GM15510 (cell line): Measurements from ENCODE around the gene FSTL4.

Source experiments
- POLR2A ChIP-seq: IDR thresholded peaks from 3 replicates; pipeline ENCODE4 v1.6.1; 2011; ENCODE audit warnings: borderline replicate concordance; ENCODE audit not compliant: insufficient read length; ENCODE audit errors: extremely low read depth

The FSTL4 gene

GRCh38 chr5:133336969-133337410, 275.4 kb downstream of the FSTL4 start:
- no peak for TF ChIP-seq POLR2A

- TF ChIP-seq POLR2A: no peak
Measured at GRCh38 chr5:133336121-133336968, 276.0 kb downstream of the FSTL4 start.

GRCh38 chr5:133334796-133335639, 277.3 kb downstream of the FSTL4 start:
- TF ChIP-seq POLR2A: no peak

- TF ChIP-seq POLR2A: no peak
Measured at GRCh38 chr5:133333326-133334150, 278.8 kb downstream of the FSTL4 start.

DNA sequence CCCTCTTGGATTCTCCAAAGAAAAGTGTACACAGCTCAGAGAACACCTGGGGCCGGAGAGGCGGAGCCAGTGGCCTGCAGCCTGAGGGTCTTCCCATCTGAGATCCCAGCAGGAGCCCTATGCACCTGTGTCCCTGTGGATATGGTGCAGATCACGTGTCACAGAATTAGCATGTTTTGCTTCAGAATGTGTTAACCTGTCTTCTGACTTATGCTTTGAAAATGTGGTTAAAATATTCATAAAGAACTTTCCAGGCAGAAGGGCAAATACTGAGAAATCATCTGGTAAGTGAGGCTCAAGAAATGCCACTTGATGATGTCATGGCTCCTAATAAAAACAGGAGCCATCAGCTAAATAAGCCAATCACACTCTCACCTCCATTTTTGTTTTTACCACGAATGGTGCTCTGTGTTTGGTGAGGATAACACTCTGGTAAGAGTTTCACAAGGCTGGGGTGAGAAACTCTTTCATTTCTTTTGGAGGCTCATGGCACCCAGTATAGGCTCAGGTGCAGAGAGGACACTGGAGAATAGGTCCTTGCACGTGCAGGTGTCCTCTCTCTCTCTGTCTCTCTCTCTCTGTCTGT, 279.8 kb downstream of the FSTL4 start:
- no peak for TF ChIP-seq POLR2A

DNA sequence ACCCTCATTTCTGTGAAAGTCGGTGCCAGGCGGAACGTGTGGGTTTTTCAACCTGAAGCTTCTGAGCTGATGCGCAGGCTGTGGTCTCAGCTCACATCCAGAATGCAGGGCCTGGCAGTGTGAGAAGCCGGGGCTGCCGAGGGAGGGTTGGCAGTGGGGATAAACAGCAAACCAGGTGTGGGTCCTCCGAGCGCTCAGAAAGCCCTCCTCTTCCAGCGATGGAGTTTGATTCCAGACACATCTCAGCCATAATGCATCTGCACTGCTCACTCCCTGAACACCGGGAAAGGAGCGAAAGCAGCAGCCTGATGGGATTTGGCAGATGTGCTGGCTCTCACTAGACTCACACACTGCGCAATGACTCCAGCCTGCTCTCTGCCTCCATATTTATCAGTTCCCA, 280.4 kb downstream of the FSTL4 start:
- TF ChIP-seq POLR2A: no peak

DNA sequence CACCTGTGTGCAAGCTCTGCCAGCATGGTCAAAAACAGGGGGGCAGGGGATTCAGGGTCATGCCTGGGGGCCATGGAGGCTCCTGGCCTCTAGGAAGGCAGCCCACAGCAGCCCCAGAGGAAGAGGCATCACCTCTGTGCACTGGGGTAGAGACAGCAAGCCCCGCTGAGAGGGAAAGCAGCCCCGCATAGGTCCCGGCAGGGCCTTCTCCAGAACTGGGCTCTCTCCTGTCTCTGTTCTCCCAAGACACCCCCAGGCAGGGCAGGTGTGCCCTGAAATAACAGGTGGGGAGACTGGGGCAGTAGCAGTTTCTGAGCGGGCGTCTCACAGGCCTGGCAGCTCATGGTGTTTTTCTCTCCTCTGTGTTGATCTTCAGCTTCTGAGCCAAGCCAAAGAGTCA, 281.4 kb downstream of the FSTL4 start:
- TF ChIP-seq POLR2A: no peak

DNA sequence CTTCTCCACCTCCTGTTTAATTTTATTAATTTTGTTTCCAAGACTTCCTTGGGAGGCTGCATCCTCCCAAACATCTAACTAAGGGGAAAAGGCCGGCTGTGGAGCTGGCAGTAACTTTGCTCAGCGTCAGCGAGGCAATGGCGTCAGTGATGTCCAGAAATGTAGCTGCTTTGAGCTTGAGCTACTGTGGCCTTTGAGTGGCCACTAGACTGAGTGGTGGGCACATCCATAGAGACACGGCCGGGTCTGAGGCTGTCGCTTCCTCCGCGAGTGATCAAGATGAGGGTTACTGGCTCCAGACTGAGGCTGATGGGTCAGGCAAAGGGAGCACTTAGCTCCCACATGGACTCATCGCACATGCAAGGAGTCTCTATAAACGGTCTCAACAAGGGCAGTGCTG, 283.5 kb downstream of the FSTL4 start:
- TF ChIP-seq POLR2A: no peak

DNA sequence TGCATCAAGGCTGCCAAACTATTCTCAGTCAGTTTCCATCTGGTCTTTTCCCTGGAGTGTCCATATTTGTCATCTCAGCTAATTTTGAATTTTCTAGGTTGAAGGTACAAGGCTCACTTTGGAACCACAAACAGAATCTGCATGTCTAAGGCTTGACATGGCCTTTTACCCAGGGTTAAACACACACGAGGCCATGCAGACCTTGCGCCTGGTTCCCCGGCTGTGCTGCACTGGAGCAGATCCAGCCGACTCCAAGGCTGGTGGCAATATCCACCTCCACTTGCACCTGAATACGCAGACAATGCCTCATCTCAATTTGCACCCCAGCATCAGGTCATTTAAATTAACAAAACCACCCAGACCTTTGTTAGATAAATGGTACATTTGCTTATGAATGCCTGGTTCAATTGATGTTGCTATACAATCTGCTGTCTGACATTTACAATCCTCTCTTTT, 284.4 kb downstream of the FSTL4 start:
- TF ChIP-seq POLR2A: no peak

GRCh38 chr5:133326361-133326760, 286.0 kb downstream of the FSTL4 start:
- TF ChIP-seq POLR2A: no peak

DNA sequence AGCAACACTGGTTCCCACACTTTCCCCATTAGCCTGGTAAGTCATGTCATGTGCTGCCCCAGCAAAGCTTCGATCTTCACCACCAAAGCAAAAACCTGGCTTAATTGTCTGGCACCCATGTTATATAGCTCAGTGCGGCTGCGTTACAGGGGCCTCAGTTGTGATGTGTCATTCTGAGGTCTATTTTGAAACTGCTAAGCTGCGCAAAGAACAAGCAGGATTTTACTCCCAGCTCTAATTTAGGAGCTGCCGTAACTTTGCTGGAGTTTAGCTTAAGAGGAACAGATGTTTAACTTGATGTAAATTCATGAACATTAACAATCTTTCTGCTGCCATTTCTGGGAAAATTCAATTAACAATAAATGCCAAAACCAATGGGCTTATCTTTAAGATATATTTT, 286.5 kb downstream of the FSTL4 start:
- TF ChIP-seq POLR2A: no peak

DNA sequence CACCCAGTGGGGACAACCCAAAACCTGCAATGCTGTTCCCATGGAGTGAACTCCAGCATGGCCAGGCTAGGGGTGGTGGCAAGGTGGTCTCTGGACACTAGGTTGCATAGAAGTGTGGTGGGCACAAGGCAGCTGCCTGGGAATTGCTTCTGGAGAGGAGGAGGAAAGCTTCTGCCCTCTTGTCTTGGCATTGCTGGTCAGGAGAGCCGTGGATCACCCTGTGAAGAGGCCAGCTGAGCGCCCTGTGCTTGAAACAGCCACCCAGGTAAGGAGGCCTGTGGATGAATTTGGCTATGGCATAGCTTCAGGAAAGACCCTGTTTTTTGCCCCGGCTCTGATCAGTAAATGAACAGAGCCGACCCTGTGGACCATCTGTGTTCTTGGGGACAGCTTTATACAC, 287.4 kb downstream of the FSTL4 start:
- TF ChIP-seq POLR2A: no peak

DNA sequence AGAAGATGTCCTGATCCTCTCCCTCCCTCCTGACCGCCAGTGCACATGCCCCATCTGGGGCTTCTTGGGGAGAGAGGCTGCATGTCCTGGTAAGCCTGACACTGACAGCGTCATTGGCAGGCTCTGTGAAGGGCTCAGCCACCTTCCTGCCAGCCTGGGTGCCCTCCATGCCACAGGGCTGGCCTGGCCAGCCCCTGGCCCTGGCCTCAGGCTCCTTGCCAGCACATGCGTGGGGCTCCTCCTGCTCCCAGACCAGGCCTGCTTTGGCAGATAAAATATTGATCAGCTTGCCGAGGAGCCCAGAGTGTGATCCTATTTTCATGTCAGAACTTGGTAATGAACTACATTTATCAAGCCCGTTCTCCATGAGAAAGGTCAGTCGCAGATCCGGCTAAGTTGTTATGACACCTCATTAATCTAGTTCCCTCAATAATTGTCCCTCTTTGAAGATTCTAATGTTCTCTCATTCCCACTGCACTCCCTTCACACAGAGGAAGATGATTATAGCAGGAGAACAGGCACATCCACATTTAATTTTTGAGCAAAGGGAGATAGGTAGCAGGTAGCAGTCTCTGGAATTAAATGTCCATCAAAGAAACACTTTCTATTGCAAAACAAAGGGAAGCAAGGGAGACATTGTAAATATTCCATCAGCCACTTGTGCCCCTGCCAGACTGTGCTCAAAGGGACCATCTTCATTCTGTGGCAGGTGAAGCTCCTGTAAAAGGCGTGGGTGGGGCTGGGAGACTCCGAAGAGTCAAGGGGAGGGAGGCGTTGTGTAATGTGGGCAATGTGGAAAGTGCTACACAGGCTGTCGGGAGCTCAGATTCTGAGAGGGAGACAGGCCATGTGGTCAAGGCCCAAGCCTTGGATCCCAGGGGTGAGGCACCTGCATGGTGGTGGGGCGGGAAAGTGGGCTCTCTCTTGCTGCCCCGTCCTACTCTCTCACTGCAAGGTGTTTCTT, 288.6 kb downstream of the FSTL4 start:
- no peak for TF ChIP-seq POLR2A
